RKO (cell line): ENCODE measurements around the gene CPLX1.
A peak's percentile ranks its signal among the peaks of the same experiment; 100 is the strongest.
"Not testable (repeated sequence)": the region's sequence is repeated elsewhere in the genome, so short reads cannot be mapped to it uniquely, and the experiment has no call there.

Experiments
- DNase-seq: peaks from one replicate; pipeline ENCODE4 v3.0.0-alpha.2; 2016; ENCODE audit warnings: low spot score

The CPLX1 gene

DNA sequence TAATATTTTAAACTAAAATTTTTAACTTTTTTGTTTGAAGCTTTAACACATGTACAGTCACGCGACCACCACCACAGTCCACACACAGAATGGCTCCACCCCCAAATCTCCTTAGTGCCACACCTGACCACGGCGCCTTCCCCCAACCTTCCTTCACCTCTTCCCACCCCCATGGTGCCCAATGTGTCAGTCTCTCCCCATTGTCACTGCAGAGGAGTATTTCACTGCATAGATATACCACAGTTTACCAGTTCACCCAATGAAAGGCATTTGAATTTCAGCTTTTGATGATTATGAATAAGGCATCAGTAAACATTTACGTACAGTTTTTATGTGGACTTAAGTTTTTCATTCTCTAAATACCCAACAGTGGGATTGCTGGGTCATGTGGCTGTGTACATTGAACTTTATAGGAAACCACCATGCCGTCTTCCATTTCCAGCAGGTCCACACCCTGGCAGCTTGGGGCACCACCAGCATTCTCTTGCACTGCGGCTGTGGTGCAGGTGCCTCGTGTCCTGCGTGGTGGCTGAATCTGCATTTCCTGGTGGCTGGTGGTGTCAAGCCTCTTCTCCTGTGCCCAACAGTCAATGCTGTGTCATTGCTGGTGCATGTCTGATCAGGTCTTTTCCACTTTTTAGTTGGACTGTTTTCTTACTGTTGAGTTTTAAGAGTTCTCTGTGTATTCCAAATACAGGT, 49.0 kb downstream of the CPLX1 start:
- no peak for DNase-seq

DNA sequence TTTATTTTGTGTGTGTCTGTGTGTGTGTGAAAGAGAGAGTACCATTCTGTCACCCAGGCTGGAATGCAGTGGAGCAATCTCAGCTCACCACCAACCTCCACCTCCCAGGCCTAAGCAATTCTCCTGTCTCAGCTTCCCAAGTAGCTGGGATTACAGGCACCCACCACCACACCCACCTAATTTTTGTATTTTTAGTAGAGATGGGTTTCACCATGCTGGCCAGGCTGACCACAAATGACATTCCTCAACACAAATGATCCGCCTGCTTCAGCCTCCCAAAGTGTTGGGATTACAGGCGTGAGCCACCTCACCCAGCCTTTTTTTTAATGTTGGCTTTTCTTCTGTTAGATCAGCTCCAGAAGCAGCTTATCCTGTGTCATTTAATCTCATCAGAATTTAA, 50.4 kb downstream of the CPLX1 start:
- DNase-seq = not testable (repeated sequence)

DNA sequence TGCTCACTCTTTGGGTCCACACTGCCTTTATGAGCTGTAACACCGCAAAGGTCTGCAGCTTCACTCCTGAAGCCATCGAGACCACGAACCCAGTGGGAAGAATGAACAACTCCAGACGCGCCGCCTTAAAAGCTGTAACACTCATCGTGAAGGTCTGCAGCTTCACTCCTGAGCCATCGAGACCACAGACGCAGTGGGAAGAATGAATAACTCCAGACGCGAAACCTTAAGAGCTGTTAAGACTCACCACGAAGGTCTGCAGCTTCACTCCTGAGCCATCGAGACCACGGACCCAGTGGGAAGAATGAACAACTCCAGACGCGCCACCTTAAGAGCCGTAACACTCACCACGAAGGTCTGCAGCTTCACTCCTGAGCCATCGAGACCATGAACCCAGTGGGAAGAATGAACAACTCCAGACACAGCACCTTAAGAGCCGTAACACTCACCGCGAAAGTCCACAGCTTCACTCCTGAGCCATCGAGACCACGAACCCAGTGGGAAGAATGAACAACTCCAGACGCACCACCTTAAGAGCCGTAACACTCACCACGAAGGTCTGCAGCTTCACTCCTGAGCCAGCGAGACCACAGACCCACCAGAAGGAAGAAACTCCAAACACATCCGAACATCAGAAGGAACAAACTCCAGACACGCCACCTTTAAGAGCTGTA, 51.4 kb downstream of the CPLX1 start:
- DNase-seq = not testable (repeated sequence)

DNA sequence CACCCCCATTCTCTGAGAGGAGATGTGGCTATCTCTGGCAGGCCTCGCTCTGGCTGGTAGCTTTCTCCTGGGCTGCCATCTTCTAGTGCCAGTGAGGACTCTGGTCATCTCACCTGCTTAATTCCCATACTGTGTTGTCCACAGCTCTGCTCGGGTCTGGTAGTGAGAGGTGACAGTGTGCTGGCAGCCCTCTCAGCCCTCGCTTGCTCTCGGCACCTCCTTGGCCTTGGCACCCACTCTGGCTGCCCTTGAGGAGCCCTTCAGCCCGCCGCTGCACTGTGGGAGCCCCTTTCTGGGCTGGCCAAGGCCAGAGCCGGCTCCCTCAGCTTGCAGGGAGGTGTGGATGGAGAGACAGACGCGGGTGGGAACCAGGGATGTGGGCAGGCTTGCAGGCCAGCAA, 52.7 kb downstream of the CPLX1 start:
- DNase-seq = no peak

DNA sequence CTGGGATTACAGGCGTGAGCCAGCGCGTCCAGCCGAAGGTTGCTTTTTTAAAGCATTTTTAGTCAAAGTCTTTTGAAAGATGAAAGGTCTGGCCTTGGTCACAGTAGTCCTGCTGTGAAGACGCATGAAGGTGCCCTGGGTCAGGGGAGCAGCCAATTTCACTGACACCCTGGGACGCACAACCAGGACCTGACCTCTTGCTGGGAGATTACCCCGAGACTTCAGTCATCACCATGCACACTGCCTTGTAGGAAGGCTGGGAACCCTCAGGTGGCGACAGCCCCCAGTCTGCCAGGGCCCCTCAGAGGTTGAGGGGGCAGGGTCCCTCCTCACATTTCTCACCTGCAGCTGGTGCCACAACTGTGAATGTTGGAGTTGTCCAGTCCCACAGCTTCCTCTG, 53.2 kb downstream of the CPLX1 start:
- no peak for DNase-seq

DNA sequence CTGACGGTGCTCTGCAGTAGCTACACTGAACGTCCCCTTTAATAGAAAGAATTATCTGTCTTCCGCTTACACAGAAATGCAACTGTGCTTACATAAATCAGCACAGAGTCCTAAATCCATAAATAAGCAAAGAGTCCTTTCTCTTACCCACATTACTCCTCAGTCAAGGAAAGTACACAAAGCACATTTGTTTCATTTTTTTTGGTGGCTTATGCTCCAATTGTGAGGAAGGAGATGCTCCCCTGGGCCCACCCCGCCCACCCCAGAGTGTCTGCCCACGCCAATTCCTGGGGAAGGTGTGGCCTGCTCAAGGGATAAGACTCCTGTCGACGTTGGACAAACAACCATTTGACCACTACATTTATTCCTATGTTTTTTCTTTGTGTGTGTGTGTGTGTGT, 53.8 kb downstream of the CPLX1 start:
- DNase-seq = no peak

DNA sequence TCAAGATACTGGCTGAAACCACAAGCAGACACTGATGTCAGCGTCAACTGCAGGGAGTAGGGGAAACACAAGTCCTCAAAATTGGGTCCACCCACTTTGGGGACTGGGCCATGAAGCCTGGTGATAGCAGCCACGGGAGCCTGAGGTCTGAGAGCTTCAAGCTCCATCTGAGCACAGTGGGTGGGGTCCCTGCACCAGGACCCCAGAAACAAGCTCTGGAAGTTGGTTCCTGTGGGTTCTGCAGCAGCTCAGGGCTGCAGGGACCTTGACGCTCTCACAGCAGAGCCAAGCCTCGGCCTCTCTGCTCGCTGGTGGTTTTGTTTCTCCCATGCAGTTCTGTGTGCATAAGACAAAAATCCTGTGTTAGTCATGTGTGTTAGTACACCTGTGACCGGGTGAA, 54.5 kb downstream of the CPLX1 start:
- no peak for DNase-seq

DNA sequence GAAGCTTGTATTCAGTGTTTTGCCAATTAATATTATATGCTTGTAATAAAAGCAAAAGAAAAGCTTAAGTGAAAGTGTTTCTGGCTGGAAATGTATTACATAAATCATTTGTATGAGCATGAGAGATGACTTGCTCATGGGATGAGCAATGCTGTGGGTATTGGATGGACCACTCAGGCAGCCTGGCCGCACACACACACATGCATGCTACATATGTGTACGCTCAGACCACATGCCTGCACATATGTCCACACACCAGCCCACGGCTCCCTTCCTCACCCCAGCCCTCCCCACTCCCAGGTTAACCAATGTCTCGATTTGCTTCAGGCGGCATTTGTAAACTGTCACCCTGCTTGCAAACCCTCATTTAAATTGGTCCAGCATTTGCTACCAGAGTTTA, 55.9 kb downstream of the CPLX1 start:
- DNase-seq = peak; percentile 39

DNA sequence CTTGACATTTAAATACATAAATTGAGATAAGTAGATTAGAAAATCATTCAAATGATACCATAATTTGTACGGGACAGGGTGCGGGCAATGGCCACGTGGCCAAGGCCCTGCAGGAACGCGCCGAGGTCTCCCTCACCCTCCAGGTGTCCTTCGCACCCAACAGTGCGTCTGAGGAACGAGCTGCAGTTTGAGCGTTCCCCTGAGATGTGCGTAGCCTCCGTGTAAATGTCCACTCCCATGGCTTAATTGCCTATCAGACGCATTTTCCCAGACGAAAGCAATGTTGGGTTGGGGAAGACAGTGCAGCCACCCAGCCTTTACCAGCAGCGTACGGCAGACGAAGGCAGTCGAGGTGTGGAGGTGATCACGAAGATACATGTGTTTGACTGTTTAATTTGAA, 56.4 kb downstream of the CPLX1 start:
- DNase-seq = no peak

DNA sequence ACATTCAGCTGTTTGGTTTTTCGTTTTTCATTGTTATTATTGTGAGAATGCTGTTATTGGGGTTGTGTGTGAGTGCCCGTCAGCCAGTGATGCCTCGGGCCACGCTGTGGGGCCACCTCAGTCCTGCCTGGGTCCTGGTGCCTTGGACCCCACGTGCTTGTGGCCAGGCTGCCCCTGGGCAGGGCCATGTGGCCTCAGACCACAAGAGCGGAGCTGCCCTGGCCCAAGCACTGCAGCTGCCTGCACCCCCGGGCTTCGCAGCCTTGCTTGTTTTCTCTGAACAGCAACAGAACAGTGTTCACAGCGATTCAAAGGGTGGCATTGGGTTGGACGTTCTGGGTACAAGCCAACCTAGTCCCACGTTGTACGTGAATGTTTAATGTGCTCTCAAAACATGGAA, 56.9 kb downstream of the CPLX1 start:
- DNase-seq = no peak

DNA sequence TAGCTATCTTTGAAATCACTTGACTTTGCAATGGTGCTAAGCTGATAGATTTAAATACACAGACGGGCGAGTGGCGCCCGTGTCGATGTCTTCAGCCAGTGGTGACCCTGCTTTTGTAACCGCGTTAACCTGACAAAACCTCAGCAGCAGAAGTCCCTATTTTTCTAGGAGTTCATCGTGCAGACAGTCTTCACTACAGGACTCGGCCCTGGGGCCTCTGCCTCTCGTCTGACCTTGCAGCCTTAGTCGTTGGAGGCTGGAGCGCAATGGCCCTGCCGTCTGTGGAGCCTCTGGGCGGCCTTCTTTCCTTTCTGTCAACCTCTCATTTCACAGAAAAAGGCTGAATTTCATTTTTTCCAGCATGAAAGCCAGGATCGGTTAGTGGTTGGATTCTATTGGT, 57.9 kb downstream of the CPLX1 start:
- no peak for DNase-seq

DNA sequence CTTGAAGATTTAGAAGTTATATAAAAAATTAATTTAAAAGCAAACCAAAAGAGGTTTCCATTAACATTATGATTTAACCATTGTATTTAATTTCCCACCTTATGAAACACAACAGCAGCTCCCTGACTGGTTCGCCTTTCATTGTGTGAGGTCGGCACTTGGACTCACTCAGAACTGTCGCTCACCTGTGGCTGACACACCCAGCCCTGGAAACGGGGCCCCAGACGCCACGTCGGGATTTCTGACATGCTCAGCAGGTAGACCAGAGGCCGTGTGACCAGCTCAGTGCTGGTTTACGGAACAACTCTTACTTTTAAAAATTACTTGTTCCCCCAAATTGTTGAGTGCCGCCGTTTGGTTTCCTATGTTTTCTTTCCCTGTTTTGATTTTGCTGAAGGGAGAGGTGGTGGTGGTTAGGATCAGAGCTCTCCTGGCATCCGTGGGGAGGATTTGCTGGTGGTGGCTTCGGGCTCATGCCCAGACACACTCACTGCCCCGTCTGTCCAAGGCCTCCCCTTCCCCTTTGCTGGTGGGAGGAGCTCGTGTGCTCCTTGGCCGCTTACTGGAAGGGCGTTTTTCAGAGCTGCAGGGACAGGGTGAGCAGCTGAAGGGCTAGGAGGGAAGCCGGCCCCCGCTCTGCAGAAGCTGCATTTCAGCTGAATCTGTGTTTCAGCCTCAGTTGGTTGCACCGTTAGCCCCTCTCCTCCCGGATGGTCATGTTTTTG, 59.2 kb downstream of the CPLX1 start:
- no peak for DNase-seq

DNA sequence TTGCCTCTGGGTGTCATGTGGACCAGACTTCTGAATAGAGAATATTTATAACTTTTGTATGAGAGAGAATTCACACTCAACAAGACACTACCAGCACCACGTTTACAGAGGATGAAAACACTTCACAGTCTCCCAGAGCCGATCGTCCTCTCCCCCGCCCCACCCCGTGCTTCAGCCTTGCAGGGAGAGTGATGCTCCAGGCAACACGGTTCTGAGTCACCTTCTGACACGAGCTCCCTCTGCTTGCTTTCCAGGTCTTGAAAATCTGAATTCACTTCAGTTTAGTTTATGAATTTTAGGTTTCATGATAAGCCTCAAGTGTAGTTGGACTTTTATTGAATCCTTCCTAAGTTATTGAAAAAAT, 59.8 kb downstream of the CPLX1 start:
- peak; percentile 37 for DNase-seq

DNA sequence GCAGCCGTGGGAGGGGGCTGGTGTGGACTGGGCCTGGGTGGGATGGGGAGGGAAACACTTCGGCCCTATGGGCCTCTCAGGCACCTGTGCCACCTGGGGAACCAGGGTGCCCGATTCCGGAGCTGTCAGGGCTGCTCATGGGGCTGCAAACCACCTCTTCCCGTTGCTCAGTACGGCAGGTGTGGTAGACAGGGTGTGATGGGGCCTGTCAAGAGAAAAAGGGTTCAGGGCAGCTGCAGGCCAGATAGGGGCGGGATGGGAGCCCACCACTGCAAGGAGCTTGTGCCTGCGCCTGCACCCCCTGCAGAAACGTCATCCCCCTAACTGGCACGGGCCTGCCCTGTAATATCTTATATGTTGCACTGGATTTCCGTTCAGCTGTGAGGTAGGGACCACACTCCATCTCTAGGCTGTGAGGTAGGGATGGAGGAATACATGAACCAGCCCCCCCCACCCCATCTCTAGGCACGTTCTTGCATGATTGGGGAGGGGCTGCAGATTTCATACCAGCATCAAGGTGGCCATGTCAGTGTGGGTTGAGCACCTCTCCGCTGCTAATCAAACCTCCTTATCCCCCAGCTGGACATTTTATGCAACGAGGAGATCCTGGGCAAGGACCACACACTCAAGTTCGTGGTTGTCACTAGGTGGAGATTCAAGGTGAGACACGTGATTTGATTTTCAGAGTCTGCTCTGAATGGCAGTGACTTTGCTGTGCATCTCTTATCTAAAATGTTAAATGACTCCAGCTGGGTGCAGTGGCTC, 61.3 kb downstream of the CPLX1 start:
- DNase-seq = no peak

DNA sequence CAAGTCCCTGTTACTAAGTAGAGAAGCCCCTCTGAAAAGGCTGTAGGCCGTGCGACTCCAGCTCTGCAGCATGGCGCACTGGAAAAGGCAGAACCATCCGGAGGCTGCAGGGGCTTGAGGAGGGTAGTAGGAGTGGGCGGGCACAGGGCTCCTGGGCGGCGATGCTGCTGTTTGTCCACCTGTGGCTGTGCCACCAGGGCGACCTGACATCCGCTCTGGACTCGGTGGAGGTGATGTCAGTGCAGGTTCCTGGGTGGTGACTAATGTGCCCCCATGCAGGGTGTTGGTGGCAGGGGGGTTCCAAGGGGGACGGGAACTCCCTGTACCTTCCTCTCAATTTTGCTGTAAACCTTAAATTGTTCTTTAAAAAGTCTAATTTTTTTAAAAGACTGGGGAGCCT, 62.0 kb downstream of the CPLX1 start:
- DNase-seq = no peak

DNA sequence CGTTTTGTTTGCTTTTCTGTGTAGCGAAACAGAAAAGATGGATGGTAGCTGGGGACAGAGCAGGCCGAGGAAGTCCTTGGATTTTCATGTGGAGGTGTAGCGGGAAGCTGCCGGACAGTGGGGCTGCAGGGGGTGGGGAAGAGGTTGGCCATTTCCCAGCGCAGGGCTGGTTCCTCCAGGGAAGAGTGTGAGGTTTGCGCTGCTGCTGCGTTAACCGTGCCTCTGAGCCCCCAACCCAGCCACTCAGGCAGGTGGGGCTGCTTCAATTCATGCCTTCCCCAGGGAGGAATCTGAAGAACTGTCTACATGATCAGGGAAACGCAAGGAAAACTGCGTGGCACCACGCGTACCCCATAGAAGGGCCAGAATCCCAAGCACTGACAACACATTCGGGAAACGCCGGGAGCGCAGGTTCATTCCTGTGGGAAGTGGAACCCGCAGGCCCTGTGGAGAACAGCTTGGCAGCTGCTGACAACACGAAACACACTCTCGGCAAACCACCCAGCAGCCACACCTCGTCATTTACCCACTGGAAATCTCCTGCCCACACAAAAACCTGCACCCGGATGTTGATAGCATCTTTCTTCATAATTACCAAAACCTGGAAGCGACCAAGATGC, 62.6 kb downstream of the CPLX1 start:
- no peak for DNase-seq

DNA sequence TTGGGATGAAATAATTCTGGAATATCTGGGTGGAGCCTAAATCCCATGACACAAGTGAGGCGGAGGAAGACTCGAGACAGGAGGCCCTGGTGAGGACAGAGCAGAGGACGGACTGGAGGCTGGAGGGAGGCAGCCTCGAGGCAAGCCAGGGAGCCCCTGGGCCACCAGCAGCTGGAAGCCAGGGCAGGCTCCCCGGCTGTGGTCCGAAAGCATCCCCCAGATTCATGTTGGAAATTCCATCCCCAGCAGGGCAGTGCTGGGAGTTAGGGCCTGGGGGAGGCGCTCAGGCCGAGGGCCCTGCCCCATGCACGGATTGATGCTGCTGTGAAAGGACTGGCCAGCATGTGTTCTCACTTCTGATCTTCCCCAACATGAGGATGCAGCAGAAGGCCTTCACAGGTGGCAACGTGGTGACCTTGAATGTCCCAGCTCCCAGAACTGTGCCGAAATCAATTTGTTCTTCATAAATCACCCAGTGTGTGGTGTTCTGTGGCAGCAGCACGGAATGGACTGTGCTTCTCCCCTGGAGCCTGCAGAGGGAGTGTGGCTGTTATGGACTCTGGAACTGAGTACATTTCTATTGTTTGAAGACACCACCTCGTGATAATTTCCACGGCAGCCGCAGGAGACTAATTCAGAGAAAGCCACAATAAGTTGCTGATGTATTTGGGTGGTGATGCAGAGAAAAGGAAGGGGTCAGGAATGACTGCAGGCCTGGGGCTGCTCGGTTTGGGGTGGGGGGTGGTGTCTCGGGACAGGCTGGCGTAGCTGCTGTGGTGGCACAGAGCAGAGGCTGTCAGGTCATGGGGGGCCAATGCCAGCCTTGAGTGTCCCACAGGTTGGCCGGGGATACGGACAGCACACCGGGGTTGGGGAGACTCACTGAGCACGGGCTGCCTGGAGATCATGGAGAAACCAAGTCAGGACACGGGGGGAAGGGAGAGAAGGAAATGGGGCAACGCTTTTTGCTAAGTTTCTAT, 63.4 kb downstream of the CPLX1 start:
- peak; percentile 33 for DNase-seq

DNA sequence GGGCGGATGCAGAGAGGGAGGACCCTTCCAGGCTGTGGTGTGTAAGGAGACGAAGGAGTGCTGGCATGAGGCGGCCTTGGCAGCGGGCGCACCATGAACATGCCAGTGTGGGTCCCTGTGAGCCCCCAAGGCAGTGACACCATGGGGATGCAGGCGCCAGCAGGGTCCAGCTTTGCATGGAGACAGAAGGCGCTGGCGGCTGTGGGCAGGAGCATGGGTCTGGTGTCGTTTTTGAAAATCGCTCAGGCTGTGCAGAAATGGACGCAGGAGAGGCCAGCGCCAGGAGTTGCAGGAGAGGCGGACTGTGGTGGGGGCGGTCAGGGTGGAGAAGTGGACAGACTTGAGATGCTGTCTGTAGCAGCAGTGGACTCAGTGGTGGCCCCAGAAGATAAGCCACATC, 64.2 kb downstream of the CPLX1 start:
- no peak for DNase-seq

DNA sequence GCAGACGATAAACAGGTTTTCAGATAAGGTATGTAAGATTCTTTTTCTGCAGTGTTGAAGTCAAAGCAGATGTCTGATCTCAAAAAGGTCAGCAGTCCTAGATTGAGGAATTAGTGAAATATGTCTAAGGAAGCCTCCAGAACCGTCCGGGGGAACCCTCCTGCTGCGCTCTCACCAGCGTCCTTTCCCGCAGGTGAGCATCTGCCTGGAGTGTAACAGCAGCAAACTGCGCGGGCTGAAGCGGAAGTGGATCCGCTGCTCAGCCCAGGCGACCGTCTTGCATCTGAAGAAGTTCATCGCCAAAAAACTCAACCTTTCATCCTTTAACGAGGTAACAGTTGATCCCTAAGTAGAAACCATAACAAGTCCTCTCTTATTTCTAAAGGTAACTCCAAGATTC, 64.8 kb downstream of the CPLX1 start:
- no peak for DNase-seq

DNA sequence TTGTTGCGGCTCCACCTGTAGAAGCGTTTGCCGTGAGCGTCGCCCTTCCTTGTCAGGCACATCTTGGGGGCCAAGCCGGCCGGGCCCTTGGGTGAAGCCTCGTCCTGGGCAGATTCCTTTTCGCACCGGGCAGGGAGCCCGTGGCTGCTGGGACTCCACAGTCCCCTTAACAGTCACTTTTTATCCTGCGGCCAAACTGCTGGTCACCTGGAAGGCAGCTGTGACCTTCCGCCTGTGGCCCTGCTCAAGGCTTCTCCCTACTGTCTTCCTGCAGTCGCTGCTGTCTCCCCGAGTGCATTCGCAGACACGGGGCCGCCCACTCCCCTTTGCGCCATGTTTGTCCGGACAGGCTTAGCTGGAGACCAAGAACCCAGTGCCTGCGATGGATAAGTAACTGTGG, 65.3 kb downstream of the CPLX1 start:
- no peak for DNase-seq

DNA sequence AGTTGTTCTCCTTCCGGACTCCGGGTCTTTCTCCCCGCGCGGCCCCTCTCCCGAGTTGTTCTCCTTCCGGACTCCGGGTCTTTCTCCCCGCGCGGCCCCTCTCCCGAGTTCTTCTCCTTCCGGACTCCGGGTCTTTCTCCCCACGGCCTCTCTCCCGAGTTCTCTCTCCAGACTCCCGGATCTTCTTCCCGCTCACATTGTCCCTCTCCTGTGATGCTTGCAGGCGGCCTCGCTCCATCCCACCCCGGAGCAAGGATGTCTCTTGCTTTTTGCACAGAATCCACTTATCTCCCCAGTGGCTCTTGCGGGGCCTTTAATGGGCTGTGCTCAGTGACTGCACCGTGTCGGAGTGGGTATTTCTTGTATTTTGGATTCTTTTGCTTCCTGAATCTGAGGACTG, 66.1 kb downstream of the CPLX1 start:
- DNase-seq = not testable (repeated sequence)
